DND-41 (cell line): ENCODE results near the gene ACP2.

Source experiments
- CTCF ChIP-seq: IDR thresholded peaks from 2 replicates; pipeline ENCODE4 v1.5.1; 2012; ENCODE audit warnings: borderline replicate concordance, low read length, moderate library complexity, mild to moderate bottlenecking; ENCODE audit not compliant: poor library complexity, severe bottlenecking; ENCODE audit errors: extremely low read depth
- EZH2 ChIP-seq: IDR thresholded peaks from 3 replicates; pipeline ENCODE4 v1.6.1; 2012; ENCODE audit warnings: borderline replicate concordance, low read depth, mild to moderate bottlenecking, moderate library complexity, low read length, inconsistent platforms; ENCODE audit not compliant: severe bottlenecking

- TF ChIP-seq CTCF (no peak), EZH2 (no peak)
These were observed 2.8 kb downstream of the ACP2 start for GRCh38 chr11:47245611-47246357.
